Heart right ventricle (tissue), 16 donors: ENCODE results near the gene KBTBD3. TPM values are rescaled to one million over a fixed set of nuclear protein-coding genes. Genes with fewer than 3 reads are reported as not detected.

Experiments
- ATAC-seq, 8 donors: fragments of 200-7000 bp; cut with Tn5 transposase; one replicate each; pipeline ENCODE4 v1.9.1; 2020; ENCODE audit warnings: mild to moderate bottlenecking in 8 of 8, moderate library complexity in 8 of 8, moderate number of reproducible peaks in 1 of 8
- DNase-seq, 2 donors: peaks; one replicate each; pipeline ENCODE4 v3.0.0-alpha.2; 2020
- H3K27ac ChIP-seq, 10 donors: fragments of 200-600 bp; sonication (generic) in 2 of 10; one replicate each; pipeline versions ENCODE4 v1.5.0 to v1.8.0; 2020 to 2022; ENCODE audit warnings: mild to moderate bottlenecking in 3 of 10
- H3K27me3 ChIP-seq, 7 donors: fragments of 200-600 bp; one replicate each; pipeline ENCODE4 v1.8.0; 2021 to 2022; ENCODE audit warnings: mild to moderate bottlenecking in 2 of 7
- H3K36me3 ChIP-seq, 9 donors: fragments of 200-600 bp; sonication (generic) in 1 of 9; one replicate each; pipeline versions ENCODE4 v1.5.0 to v1.8.0; 2020 to 2022; ENCODE audit warnings: mild to moderate bottlenecking in 2 of 9
- H3K4me1 ChIP-seq, 9 donors: fragments of 200-600 bp; sonication (generic) in 1 of 9; one replicate each; pipeline versions ENCODE4 v1.5.0 to v1.8.0; 2020 to 2022; ENCODE audit warnings: mild to moderate bottlenecking in 4 of 9
- H3K4me3 ChIP-seq, 10 donors: fragments of 200-600 bp; sonication (generic) in 2 of 10; one replicate each; pipeline versions ENCODE4 v1.5.0 to v1.8.0; 2020 to 2022; ENCODE audit warnings: mild to moderate bottlenecking in 7 of 10, moderate library complexity in 2 of 10
- H3K9me3 ChIP-seq, 11 donors: fragments of 200-600 bp in 10 of 11; sonication (generic) in 2 of 11; one replicate each; pipeline versions ENCODE4 v1.5.0 to v1.8.0; 2013 to 2022; ENCODE audit warnings: mild to moderate bottlenecking in 2 of 11, control low read depth in 1 of 11, moderate library complexity in 1 of 11
- WGBS, 2 donors: extraction: QIAGEN DNeasy Blood & Tissue Kit; methylation state at CpG; one replicate each; pipeline ENCODE4 v1.1.7; 2013; ENCODE audit warnings: inconsistent platforms in 1 of 2; 5-methylcytosine and 5-hydroxymethylcytosine counted together
- intact Hi-C, 10 donors: fragments of 100-400 bp; cut with DNase I; formaldehyde crosslinking; loops; one replicate each; pipeline versions ENCODE4 v1.11.1 to v1.14.2; 2022
- polyA plus RNA-seq, 2 donors: library from polyadenylated mRNA; stranded (reverse); fragments of 200-250 nt; gene quantifications; one replicate each; pipeline ENCODE4 v1.2.3, GENCODE V29; 2013
- total RNA-seq, 10 donors: library from RNA; stranded (reverse); fragmentation: NEBNext Ultra II Directional in 3 of 10; extraction: Animal tissue kit (Norgen Biotek cat#: 25700) in 3 of 10; gene quantifications; one replicate each; pipeline versions ENCODE4 v1.2.1 to v1.2.4, GENCODE V29; 2021 to 2023
- TF ChIP-seq, protein P1 (sequence below), 9 donors: fragments of 200-600 bp; sonication (generic) in 2 of 9; IDR thresholded peaks; one replicate each; pipeline versions ENCODE4 v1.5.0 to v1.8.0; 2021 to 2022; ENCODE audit warnings: antibody characterized with exemption in 9 of 9, mild to moderate bottlenecking in 5 of 9, moderate library complexity in 1 of 9
- donor health status: Arrhythmogenic right ventricular cardiomyopathy.
- donor health status: ischemic (EF 13 %, LVEDD 7.1; RV severe dilation, severe dysfunction).
- donor health status: healthy with polysubstance abuse.
- donor health status: DM: no; HTN: yes; CAD: no.
- donor health status: DM: no; HTN: no; CAD: no.
- donor health status: ischemic (EF 25% LVEDD 6.9; RV normal size, moderate dysfunction).
- donor health status: ischemic (EF 25% LVEDD 5.7; RV mildly dilated, moderate dysfunction).
- donor health status: healthy.
- donor health status: DM: yes; HTN: yes; CAD: no.
- donor health status: Ischemic cardiomyopathy.
- donor health status: ischemic (EF 35%, LVEDD 5.7; RV mildly dilated, moderate dysfunction).
- donor health status: nonischemic (EF 11% LVEDD 7.7; RV severe dilation, severe dysfunction).
- donor health status: DM: yes; HTN: yes; CAD: no.
- donor health status: PGD.
- donor health status: ischemic (EF 29% LVEDD 5.4; RV normal size, mild dysfunction).
- donor health status: nonischemic (EF 23%, LVEDD 6.1; RV moderate dilation, normal function).

The KBTBD3 gene
- total and polyA plus RNA-seq, 12 donors: 4.2 to 13.8 (median 8.7) TPM

DNA sequence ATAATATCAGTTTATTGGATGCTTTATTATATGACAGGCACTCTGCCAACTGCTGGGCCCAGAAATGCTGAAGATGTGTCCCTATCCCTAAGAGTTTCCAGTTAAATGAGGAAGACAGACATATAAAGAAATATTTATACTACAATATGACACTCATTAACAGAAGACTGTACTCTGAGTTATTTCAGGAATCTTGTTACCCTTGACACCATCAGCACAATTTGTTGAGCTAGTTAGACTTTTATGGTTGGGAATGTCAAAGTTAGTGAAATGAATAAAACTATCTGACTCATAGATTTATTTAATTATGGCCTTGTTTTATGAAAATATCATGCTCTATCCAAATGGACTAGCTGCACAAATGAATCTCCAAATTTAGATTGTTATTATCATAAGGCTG lies 29.5 kb downstream of the KBTBD3 start:
- Histone ChIP-seq H3K4me1 (peaks cover 0 to 5% (median 0%) of the 10 kb centered on the region in 9 donors), H3K27ac (no peak overlapping the region), H3K36me3 (no peaks in the 10 kb centered on the region), H3K27me3 (no peaks in the 10 kb centered on the region), H3K9me3 (no peaks in the 10 kb centered on the region), H3K4me3 (no peak overlapping the region)
- ATAC-seq (no peak), DNase-seq (no peak)
- intact Hi-C loops: loop anchor here in 1 of 10 donors (2.0 kb wide), 1 partner anchor 21 kb away; no protein-coding TSS in a partner anchor
- TF ChIP-seq, protein P1, sequence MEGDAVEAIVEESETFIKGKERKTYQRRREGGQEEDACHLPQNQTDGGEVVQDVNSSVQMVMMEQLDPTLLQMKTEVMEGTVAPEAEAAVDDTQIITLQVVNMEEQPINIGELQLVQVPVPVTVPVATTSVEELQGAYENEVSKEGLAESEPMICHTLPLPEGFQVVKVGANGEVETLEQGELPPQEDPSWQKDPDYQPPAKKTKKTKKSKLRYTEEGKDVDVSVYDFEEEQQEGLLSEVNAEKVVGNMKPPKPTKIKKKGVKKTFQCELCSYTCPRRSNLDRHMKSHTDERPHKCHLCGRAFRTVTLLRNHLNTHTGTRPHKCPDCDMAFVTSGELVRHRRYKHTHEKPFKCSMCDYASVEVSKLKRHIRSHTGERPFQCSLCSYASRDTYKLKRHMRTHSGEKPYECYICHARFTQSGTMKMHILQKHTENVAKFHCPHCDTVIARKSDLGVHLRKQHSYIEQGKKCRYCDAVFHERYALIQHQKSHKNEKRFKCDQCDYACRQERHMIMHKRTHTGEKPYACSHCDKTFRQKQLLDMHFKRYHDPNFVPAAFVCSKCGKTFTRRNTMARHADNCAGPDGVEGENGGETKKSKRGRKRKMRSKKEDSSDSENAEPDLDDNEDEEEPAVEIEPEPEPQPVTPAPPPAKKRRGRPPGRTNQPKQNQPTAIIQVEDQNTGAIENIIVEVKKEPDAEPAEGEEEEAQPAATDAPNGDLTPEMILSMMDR (IDR thresholded peaks at IDR 0.05): no peak

DNA sequence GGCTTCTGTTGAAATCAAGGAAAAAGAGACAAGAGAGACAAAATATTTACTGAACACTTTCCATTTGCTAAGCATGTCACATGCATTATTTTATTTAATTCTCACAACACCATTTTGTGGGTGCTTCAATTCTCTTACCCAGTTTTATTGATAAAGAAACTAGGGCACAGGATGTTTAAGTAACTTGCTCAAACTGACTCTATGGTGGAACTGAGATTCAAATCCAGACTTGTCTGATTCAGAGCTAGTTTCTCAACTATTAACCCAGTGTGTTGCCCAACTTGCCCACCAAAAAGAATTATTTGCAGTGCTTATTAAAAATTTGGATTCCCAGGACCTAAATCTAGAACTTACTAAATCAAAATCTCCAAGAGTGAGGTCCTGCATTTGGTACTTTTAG lies 33.6 kb downstream of the KBTBD3 start:
- TF ChIP-seq, protein P1 (IDR thresholded peaks at IDR 0.05): no peak
- Histone ChIP-seq H3K27ac (no peak overlapping the region), H3K36me3 (no peaks in the 10 kb centered on the region), H3K9me3 (no peaks in the 10 kb centered on the region), H3K4me1 (peaks cover 0 to 5% (median 0%) of the 10 kb centered on the region in 9 donors), H3K27me3 (no peaks in the 10 kb centered on the region), H3K4me3 (no peak overlapping the region)
- DNase-seq (no peak), ATAC-seq (no peak)
- intact Hi-C loops: no loop called here

DNA sequence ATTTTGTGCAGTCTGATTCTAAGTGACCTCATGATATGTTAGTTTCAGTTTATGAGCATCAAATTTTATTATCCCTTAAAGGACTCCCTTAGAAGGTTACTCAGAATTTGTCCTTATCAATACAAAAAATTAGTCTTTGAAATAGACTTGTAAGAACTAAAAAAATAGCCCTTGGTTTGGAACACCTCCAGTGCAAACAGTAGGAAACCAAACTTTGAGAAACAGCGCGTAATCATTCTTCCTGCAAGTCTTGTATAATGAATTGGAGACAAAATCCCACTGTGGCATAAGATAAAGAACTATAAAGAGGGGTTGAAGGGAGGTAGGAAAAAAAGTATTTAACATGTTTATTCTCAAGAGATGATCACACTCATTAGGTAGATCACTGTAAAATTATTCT lies 44.3 kb downstream of the KBTBD3 start:
- Histone ChIP-seq H3K4me1 (no peaks in the 10 kb centered on the region), H3K36me3 (no peaks in the 10 kb centered on the region), H3K27me3 (peaks cover 0 to 13% (median 0%) of the 10 kb centered on the region in 7 donors), H3K27ac (no peak overlapping the region), H3K4me3 (no peak overlapping the region), H3K9me3 (no peaks in the 10 kb centered on the region)
- DNase-seq (no peak), ATAC-seq (no peak)
- intact Hi-C loops: no loop called here
- TF ChIP-seq, protein P1 (IDR thresholded peaks at IDR 0.05): no peak
- 73 to 86% methylated on average over 2 of the region's 2 CpGs for WGBS, 2 donors

DNA sequence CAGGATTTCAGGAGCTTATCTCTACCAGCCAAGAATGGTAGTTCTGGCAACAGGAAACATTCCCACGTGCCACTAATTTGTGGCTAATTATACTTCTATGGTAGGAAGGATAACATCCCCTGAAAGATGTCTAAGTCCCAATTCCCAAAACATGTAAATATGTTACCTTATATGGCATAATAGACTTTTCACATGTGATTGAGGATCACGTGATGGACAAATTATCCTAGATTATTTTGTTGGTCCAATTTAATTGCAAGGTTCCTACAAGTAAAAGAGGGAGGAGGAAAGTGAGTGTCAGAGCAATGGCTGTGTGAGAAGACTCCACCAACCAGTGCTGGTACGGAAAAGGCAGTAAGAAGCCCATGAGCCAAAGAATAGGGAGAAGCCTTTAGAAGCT lies 45.2 kb downstream of the KBTBD3 start:
- peaks cover 0 to 13% (median 0%) of the 10 kb centered on the region in 7 donors for H3K27me3 ChIP-seq
- TF ChIP-seq, protein P1 (IDR thresholded peaks at IDR 0.05): no peak
- no peak overlapping the region for H3K27ac ChIP-seq
- H3K4me1 ChIP-seq: no peaks in the 10 kb centered on the region
- WGBS, 2 donors: 70 to 72% methylated on average over 3 of the region's 3 CpGs
- H3K9me3 ChIP-seq: peaks cover 0 to 3% (median 0%) of the 10 kb centered on the region in 11 donors
- intact Hi-C loops: no loop called here
- ATAC-seq (no peak), DNase-seq (no peak)
- no peaks in the 10 kb centered on the region for H3K36me3 ChIP-seq
- H3K4me3 ChIP-seq: no peak overlapping the region
